HUES6 (cell line): ENCODE data around the gene SLC43A2.

Source experiments
- H3K27ac ChIP-seq: 2 replicates; pipeline ENCODE4 v1.7.0; 2013; ENCODE audit warnings: low read depth, mild to moderate bottlenecking, low read length, inconsistent platforms
- H3K27me3 ChIP-seq: 2 replicates; pipeline ENCODE4 v1.6.1; 2013; ENCODE audit warnings: low read length; ENCODE audit not compliant: control insufficient read depth, insufficient read depth
- H3K36me3 ChIP-seq: 2 replicates; pipeline ENCODE4 v1.6.1; 2013; ENCODE audit warnings: low read length; ENCODE audit not compliant: control insufficient read depth, insufficient read depth
- H3K4me1 ChIP-seq: 2 replicates; pipeline ENCODE4 v1.6.1; 2013; ENCODE audit warnings: low read length; ENCODE audit not compliant: control insufficient read depth, insufficient read depth
- H3K4me3 ChIP-seq: 2 replicates; pipeline ENCODE4 v1.5.1; 2013; ENCODE audit warnings: low read depth, low read length
- H3K9ac ChIP-seq: one replicate; pipeline ENCODE4 v1.6.1; 2013; ENCODE audit warnings: mild to moderate bottlenecking, low read length
- H3K9me3 ChIP-seq: 2 replicates; pipeline ENCODE4 v1.6.1; 2013; ENCODE audit warnings: low read depth, low read length; ENCODE audit not compliant: control insufficient read depth, insufficient read depth

SLC43A2 gene

DNA sequence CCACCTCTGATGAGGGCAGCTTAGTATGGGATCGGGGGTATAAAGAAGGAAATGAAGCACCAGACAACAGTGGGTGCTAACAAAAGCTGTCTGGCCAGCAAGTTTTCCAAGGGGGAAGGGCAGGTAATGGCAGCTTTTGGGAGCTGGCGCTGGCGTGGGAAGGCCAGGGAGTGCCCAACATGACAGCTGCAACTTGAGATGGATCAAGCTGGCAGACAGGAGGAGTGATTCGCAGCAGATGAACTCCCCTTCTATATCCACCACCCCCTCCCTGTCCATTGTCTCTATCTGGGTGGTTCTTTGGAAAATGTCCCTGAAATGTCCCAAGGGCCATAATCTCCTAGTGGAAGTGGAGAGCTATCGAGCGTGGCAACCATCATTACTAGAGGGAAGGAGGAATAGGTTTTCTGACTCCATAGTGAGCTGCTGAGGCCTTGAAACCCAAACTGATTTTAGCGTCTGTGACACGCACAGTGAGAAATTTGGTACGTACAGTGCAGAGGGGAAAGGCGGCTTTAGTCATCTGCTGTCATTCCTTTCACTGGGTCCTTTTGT is 107.5 kb downstream of the SLC43A2 start:
- Histone ChIP-seq H3K9ac (no peak overlapping the region), H3K27me3 (no peaks in the 10 kb centered on the region), H3K4me1 (no peaks in the 10 kb centered on the region), H3K36me3 (peaks cover 32% of the 10 kb centered on the region), H3K4me3 (no peak overlapping the region), H3K9me3 (no peaks in the 10 kb centered on the region), H3K27ac (no peak overlapping the region)

DNA sequence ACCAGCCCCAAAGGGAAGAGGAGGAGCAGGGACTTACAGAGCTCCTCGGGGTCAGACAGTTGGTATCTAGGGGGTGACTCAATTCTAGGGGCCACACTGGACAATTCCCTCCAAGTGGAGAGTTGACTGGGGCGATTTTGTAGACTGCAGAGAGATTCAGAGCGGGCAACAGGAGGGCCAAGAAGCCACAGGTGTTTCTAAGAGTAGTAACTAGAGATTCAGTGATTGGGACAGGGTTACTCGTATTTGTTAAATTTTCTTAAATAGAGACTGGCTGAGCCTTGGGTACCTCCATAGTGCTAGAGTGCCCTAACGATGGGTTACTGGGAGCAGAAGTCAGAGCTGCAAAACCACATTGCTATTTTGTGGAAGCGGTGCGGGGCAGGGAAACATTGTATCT is 109.0 kb downstream of the SLC43A2 start:
- no peaks in the 10 kb centered on the region for H3K27me3 ChIP-seq

More for the DNA sequence above, 109.0 kb downstream of the SLC43A2 start:
- peaks cover 6% of the 10 kb centered on the region for H3K4me1 ChIP-seq
- no peak overlapping the region for H3K27ac ChIP-seq
- no peaks in the 10 kb centered on the region for H3K9me3 ChIP-seq
- no peak overlapping the region for H3K9ac ChIP-seq
- peaks cover 26% of the 10 kb centered on the region for H3K36me3 ChIP-seq
- H3K4me3 ChIP-seq, result no peak overlapping the region
